HEK293 (cell line): ENCODE measurements around the gene FAM20B.

Source experiments
- BCL11A ChIP-seq: fragments of 450-650 bp; formaldehyde crosslinking; IDR thresholded peaks from 2 replicates; pipeline ENCODE4 v1.5.1; 2016; ENCODE audit warnings: low read depth, missing biosample characterization, missing genetic modification characterization
- BCL11B ChIP-seq: fragments of 450-650 bp; formaldehyde crosslinking; IDR thresholded peaks from 2 replicates; pipeline ENCODE4 v1.5.1; 2016; ENCODE audit warnings: low read depth, missing biosample characterization, missing genetic modification characterization
- EGR2 ChIP-seq: fragments of 450-650 bp; formaldehyde crosslinking; IDR thresholded peaks from 2 replicates; pipeline ENCODE4 v1.5.1; 2016; ENCODE audit warnings: low read depth, missing biosample characterization, missing genetic modification characterization
- PRDM1 ChIP-seq: fragments of 450-650 bp; formaldehyde crosslinking; IDR thresholded peaks from 2 replicates; pipeline ENCODE4; 2016; ENCODE audit warnings: missing biosample characterization, missing genetic modification characterization
- SP7 ChIP-seq: fragments of 450-650 bp; formaldehyde crosslinking; IDR thresholded peaks from 2 replicates; pipeline ENCODE4 v1.5.1; 2016; ENCODE audit warnings: missing biosample characterization, missing genetic modification characterization
- ZNF16 ChIP-seq: fragments of 450-650 bp; formaldehyde crosslinking; IDR thresholded peaks from 2 replicates; pipeline ENCODE4 v1.5.1; 2016; ENCODE audit warnings: low read depth, missing biosample characterization, missing genetic modification characterization
- ZNF175 ChIP-seq: fragments of 450-650 bp; formaldehyde crosslinking; IDR thresholded peaks from 2 replicates; pipeline ENCODE4 v1.5.1; 2016; ENCODE audit warnings: missing biosample characterization, missing genetic modification characterization
- ZNF335 ChIP-seq: fragments of 450-650 bp; formaldehyde crosslinking; conservative IDR thresholded peaks from 2 replicates; pipeline ENCODE4 v1.5.1; 2016; ENCODE audit warnings: missing biosample characterization, missing genetic modification characterization
- ZNF501 ChIP-seq: fragments of 450-650 bp; formaldehyde crosslinking; IDR thresholded peaks from 2 replicates; pipeline ENCODE4 v1.5.1; 2016; ENCODE audit warnings: missing biosample characterization, missing genetic modification characterization
- TF ChIP-seq, protein P1 (sequence below): fragments of 450-650 bp; formaldehyde crosslinking; IDR thresholded peaks from 2 replicates; pipeline ENCODE4 v1.5.1; 2016; ENCODE audit warnings: missing biosample characterization, missing genetic modification characterization
- TF ChIP-seq, protein P2 (sequence below): fragments of 450-650 bp; formaldehyde crosslinking; IDR thresholded peaks from 2 replicates; pipeline ENCODE4 v1.5.1; 2016; ENCODE audit warnings: missing biosample characterization, missing genetic modification characterization
- TF ChIP-seq, protein P3 (sequence below): fragments of 450-650 bp; formaldehyde crosslinking; IDR thresholded peaks from 2 replicates; pipeline ENCODE4 v1.5.1; 2016; ENCODE audit warnings: missing biosample characterization, missing genetic modification characterization
- TF ChIP-seq, protein P4 (sequence below): fragments of 450-650 bp; formaldehyde crosslinking; IDR thresholded peaks from 2 replicates; pipeline ENCODE4 v1.5.1; 2016; ENCODE audit warnings: missing biosample characterization, missing genetic modification characterization
- TF ChIP-seq, protein P5 (sequence below): fragments of 450-650 bp; formaldehyde crosslinking; IDR thresholded peaks from 2 replicates; pipeline ENCODE4 v1.5.1; 2016; ENCODE audit warnings: missing biosample characterization, missing genetic modification characterization, borderline replicate concordance
- TF ChIP-seq, protein P6 (sequence below): fragments of 450-650 bp; formaldehyde crosslinking; IDR thresholded peaks from 2 replicates; pipeline ENCODE4 v1.5.1; 2016; ENCODE audit warnings: missing biosample characterization, missing genetic modification characterization
- TF ChIP-seq, protein P7 (sequence below): fragments of 450-650 bp; formaldehyde crosslinking; IDR thresholded peaks from 2 replicates; pipeline ENCODE4 v1.5.1; 2016; ENCODE audit warnings: missing biosample characterization, missing genetic modification characterization

Gene FAM20B

DNA sequence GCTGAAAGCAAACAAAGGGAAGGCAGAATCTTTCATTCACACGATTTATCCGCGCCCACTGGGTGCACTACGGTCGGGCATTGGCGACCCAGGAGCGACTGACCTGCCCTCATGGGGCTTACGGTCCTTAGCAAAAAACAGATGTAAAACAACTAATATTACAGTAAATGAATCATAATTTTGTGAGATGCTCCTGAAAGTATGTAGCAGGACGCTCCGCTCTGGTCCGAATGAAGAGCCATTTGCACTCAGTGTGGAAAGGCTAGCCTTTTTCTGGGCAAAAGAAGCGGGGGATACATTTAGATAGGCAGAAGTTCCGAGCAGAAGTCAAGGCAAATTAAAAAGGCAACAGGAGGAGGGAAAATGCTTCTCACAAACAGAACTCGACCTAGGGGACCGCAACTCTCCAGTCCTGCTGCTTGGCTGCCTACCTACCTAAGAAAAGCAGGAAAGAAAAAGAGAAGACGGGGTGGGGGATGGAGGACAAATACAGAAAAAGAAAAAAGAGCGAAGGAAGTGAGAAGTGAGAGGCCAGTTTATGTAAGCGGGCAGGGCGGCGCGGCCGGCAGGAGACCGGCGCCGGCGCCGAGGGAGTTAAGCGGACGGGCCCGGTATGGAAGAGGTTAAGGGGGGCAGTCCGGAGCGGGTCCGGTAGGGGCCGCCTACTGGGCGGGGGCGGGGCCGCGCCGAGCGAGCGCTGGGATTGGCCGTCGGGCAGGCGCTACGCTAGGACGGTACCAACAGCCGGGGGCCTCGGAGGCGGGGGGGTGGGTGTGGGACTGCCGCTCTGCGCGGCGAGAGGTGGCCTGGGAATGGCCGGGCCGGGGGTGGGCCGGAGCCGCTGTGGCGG, at the start of gene FAM20B (continued):
- TF ChIP-seq, protein P1, sequence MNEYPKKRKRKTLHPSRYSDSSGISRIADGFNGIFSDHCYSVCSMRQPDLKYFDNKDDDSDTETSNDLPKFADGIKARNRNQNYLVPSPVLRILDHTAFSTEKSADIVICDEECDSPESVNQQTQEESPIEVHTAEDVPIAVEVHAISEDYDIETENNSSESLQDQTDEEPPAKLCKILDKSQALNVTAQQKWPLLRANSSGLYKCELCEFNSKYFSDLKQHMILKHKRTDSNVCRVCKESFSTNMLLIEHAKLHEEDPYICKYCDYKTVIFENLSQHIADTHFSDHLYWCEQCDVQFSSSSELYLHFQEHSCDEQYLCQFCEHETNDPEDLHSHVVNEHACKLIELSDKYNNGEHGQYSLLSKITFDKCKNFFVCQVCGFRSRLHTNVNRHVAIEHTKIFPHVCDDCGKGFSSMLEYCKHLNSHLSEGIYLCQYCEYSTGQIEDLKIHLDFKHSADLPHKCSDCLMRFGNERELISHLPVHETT (tag by site-specific recombination), result peak; percentile 70; the same call in 1 of the 2 replicates
- TF ChIP-seq, protein P2, sequence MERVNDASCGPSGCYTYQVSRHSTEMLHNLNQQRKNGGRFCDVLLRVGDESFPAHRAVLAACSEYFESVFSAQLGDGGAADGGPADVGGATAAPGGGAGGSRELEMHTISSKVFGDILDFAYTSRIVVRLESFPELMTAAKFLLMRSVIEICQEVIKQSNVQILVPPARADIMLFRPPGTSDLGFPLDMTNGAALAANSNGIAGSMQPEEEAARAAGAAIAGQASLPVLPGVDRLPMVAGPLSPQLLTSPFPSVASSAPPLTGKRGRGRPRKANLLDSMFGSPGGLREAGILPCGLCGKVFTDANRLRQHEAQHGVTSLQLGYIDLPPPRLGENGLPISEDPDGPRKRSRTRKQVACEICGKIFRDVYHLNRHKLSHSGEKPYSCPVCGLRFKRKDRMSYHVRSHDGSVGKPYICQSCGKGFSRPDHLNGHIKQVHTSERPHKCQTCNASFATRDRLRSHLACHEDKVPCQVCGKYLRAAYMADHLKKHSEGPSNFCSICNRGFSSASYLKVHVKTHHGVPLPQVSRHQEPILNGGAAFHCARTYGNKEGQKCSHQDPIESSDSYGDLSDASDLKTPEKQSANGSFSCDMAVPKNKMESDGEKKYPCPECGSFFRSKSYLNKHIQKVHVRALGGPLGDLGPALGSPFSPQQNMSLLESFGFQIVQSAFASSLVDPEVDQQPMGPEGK, result peak; percentile 96
- TF ChIP-seq, protein P3, sequence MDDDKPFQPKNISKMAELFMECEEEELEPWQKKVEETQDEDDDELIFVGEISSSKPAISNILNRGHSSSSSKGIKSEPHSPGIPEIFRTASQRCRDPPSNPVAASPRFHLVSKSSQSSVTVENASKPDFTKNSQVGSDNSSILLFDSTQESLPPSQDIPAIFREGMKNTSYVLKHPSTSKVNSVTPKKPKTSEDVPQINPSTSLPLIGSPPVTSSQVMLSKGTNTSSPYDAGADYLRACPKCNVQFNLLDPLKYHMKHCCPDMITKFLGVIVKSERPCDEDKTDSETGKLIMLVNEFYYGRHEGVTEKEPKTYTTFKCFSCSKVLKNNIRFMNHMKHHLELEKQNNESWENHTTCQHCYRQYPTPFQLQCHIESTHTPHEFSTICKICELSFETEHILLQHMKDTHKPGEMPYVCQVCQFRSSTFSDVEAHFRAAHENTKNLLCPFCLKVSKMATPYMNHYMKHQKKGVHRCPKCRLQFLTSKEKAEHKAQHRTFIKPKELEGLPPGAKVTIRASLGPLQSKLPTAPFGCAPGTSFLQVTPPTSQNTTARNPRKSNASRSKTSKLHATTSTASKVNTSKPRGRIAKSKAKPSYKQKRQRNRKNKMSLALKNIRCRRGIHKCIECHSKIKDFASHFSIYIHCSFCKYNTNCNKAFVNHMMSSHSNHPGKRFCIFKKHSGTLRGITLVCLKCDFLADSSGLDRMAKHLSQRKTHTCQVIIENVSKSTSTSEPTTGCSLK (tag by site-specific recombination), result no peak
- TF ChIP-seq BCL11B (tag by site-specific recombination) (peak; percentile 87), ZNF335 (tag by site-specific recombination) (peak; percentile 97), BCL11A (peak; percentile 89), ZNF16 (no peak), ZNF501 (tag by site-specific recombination) (peak; percentile 63; the same call in 1 of the 2 replicates), ZNF175 (tag by site-specific recombination) (no peak), EGR2 (peak; percentile 27; the same call in 1 of the 2 replicates), PRDM1 (tag by site-specific recombination) (peak; percentile 28; the same call in 1 of the 2 replicates), SP7 (0 out of 2 replicates have a peak, but pooled peaks have one; percentile 60)
- TF ChIP-seq, protein P4, sequence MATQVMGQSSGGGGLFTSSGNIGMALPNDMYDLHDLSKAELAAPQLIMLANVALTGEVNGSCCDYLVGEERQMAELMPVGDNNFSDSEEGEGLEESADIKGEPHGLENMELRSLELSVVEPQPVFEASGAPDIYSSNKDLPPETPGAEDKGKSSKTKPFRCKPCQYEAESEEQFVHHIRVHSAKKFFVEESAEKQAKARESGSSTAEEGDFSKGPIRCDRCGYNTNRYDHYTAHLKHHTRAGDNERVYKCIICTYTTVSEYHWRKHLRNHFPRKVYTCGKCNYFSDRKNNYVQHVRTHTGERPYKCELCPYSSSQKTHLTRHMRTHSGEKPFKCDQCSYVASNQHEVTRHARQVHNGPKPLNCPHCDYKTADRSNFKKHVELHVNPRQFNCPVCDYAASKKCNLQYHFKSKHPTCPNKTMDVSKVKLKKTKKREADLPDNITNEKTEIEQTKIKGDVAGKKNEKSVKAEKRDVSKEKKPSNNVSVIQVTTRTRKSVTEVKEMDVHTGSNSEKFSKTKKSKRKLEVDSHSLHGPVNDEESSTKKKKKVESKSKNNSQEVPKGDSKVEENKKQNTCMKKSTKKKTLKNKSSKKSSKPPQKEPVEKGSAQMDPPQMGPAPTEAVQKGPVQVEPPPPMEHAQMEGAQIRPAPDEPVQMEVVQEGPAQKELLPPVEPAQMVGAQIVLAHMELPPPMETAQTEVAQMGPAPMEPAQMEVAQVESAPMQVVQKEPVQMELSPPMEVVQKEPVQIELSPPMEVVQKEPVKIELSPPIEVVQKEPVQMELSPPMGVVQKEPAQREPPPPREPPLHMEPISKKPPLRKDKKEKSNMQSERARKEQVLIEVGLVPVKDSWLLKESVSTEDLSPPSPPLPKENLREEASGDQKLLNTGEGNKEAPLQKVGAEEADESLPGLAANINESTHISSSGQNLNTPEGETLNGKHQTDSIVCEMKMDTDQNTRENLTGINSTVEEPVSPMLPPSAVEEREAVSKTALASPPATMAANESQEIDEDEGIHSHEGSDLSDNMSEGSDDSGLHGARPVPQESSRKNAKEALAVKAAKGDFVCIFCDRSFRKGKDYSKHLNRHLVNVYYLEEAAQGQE (tag by site-specific recombination), result peak; percentile 43; the same call in 1 of the 2 replicates
- TF ChIP-seq, protein P5, sequence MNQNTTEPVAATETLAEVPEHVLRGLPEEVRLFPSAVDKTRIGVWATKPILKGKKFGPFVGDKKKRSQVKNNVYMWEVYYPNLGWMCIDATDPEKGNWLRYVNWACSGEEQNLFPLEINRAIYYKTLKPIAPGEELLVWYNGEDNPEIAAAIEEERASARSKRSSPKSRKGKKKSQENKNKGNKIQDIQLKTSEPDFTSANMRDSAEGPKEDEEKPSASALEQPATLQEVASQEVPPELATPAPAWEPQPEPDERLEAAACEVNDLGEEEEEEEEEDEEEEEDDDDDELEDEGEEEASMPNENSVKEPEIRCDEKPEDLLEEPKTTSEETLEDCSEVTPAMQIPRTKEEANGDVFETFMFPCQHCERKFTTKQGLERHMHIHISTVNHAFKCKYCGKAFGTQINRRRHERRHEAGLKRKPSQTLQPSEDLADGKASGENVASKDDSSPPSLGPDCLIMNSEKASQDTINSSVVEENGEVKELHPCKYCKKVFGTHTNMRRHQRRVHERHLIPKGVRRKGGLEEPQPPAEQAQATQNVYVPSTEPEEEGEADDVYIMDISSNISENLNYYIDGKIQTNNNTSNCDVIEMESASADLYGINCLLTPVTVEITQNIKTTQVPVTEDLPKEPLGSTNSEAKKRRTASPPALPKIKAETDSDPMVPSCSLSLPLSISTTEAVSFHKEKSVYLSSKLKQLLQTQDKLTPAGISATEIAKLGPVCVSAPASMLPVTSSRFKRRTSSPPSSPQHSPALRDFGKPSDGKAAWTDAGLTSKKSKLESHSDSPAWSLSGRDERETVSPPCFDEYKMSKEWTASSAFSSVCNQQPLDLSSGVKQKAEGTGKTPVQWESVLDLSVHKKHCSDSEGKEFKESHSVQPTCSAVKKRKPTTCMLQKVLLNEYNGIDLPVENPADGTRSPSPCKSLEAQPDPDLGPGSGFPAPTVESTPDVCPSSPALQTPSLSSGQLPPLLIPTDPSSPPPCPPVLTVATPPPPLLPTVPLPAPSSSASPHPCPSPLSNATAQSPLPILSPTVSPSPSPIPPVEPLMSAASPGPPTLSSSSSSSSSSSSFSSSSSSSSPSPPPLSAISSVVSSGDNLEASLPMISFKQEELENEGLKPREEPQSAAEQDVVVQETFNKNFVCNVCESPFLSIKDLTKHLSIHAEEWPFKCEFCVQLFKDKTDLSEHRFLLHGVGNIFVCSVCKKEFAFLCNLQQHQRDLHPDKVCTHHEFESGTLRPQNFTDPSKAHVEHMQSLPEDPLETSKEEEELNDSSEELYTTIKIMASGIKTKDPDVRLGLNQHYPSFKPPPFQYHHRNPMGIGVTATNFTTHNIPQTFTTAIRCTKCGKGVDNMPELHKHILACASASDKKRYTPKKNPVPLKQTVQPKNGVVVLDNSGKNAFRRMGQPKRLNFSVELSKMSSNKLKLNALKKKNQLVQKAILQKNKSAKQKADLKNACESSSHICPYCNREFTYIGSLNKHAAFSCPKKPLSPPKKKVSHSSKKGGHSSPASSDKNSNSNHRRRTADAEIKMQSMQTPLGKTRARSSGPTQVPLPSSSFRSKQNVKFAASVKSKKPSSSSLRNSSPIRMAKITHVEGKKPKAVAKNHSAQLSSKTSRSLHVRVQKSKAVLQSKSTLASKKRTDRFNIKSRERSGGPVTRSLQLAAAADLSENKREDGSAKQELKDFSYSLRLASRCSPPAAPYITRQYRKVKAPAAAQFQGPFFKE, result no peak
- TF ChIP-seq, protein P6, sequence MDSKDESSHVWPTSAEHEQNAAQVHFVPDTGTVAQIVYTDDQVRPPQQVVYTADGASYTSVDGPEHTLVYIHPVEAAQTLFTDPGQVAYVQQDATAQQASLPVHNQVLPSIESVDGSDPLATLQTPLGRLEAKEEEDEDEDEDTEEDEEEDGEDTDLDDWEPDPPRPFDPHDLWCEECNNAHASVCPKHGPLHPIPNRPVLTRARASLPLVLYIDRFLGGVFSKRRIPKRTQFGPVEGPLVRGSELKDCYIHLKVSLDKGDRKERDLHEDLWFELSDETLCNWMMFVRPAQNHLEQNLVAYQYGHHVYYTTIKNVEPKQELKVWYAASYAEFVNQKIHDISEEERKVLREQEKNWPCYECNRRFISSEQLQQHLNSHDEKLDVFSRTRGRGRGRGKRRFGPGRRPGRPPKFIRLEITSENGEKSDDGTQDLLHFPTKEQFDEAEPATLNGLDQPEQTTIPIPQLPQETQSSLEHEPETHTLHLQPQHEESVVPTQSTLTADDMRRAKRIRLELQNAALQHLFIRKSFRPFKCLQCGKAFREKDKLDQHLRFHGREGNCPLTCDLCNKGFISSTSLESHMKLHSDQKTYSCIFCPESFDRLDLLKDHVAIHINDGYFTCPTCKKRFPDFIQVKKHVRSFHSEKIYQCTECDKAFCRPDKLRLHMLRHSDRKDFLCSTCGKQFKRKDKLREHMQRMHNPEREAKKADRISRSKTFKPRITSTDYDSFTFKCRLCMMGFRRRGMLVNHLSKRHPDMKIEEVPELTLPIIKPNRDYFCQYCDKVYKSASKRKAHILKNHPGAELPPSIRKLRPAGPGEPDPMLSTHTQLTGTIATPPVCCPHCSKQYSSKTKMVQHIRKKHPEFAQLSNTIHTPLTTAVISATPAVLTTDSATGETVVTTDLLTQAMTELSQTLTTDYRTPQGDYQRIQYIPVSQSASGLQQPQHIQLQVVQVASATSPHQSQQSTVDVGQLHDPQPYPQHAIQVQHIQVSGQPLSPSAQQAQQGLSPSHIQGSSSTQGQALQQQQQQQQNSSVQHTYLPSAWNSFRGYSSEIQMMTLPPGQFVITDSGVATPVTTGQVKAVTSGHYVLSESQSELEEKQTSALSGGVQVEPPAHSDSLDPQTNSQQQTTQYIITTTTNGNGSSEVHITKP (tag by site-specific recombination), result peak; percentile 87
- TF ChIP-seq, protein P7, sequence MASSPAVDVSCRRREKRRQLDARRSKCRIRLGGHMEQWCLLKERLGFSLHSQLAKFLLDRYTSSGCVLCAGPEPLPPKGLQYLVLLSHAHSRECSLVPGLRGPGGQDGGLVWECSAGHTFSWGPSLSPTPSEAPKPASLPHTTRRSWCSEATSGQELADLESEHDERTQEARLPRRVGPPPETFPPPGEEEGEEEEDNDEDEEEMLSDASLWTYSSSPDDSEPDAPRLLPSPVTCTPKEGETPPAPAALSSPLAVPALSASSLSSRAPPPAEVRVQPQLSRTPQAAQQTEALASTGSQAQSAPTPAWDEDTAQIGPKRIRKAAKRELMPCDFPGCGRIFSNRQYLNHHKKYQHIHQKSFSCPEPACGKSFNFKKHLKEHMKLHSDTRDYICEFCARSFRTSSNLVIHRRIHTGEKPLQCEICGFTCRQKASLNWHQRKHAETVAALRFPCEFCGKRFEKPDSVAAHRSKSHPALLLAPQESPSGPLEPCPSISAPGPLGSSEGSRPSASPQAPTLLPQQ (tag by site-specific recombination), result peak; percentile 98
